Transverse colon (tissue), 4 donors: ENCODE data around the gene TRIM61.
"Not testable (repeated sequence)": the region's sequence is repeated elsewhere in the genome, so short reads cannot be mapped to it uniquely, and the experiment has no call there.

Experiments
- CTCF ChIP-seq, 5 experiments: fragments of 200-600 bp in 3 of 5; fragments of 450-650 bp in 2 of 5; sonication (generic) in 3 of 5; IDR thresholded peaks; 1 replicate in 2 of 5; 2 replicates in 3 of 5; pipeline ENCODE4 v1.5.1; 2016 to 2017; ENCODE audit warnings: antibody characterized with exemption in 5 of 5, inconsistent platforms in 3 of 5, mild to moderate bottlenecking in 2 of 5, moderate library complexity in 1 of 5
- EP300 ChIP-seq: sonication (generic); formaldehyde crosslinking; IDR thresholded peaks from one replicate; pipeline ENCODE4 v1.6.1; 2017; ENCODE audit warnings: antibody characterized with exemption, low read depth
- POLR2A ChIP-seq: fragments of 450-650 bp; IDR thresholded peaks from one replicate; pipeline ENCODE4 v1.6.1; 2016; ENCODE audit warnings: antibody characterized with exemption, mild to moderate bottlenecking, moderate library complexity
- POLR2AphosphoS5 ChIP-seq, 3 donors: sonication (generic); formaldehyde crosslinking; IDR thresholded peaks; one replicate each; pipeline ENCODE4 v1.6.1; 2016; ENCODE audit warnings: antibody characterized with exemption in 3 of 3

DNA sequence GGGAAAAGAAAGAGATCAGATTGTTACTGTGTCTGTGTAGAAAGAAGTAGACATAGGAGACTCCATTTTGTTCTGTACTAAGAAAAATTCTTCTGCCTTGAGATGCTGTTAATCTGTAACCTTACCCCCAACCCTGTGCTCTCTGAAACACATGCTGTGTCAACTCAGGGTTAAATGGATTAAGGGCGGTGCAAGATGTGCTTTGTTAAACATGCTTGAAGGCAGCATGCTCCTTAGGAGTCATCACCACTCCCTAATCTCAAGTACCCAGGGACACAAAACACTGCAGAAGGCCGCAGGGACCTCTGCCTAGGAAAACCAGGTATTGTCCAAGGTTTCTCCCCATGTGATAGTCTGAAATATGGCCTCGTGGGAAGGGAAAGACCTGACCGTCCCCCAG lies 24.5 kb upstream of the TRIM61 start:
- not testable (repeated sequence) for TF ChIP-seq CTCF (IDR thresholded peaks at IDR 0.05); EP300; POLR2A; POLR2AphosphoS5 (IDR thresholded peaks at IDR 0.05)
